GM19328 (cell line): ENCODE results near the gene RNASE2.
A peak's percentile ranks its signal among the peaks of the same experiment; 100 is the strongest.
"Not testable (repeated sequence)": the region's sequence is repeated elsewhere in the genome, so short reads cannot be mapped to it uniquely, and the experiment has no call there.

Source experiments
- ATAC-seq: cut with Tn5 transposase; IDR thresholded peaks from one replicate; pipeline ENCODE4 v1.9.1; 2021; ENCODE audit warnings: mild to moderate bottlenecking, moderate library complexity; ENCODE audit not compliant: unreplicated experiment

RNASE2 gene

DNA sequence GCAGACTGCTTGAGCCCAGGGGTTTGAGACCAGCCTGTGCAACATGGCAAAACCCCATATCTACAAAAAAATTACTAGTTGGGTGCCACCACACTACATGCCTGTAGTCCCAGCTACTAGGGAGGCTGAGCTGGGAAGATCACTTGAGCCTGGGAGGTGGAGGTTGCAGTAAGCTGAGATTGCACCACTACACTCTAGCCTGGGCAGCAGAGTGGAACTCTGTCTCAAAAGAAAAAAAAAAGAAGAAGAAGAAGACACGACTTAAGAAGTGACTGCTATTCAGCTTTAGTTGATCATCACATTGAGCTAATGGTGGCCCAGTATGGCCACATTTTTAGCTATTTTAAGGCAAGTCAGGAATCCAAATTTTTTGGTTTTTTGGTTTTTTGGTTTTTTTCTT lies 25.6 kb downstream of the RNASE2 start:
- no peak for ATAC-seq

DNA sequence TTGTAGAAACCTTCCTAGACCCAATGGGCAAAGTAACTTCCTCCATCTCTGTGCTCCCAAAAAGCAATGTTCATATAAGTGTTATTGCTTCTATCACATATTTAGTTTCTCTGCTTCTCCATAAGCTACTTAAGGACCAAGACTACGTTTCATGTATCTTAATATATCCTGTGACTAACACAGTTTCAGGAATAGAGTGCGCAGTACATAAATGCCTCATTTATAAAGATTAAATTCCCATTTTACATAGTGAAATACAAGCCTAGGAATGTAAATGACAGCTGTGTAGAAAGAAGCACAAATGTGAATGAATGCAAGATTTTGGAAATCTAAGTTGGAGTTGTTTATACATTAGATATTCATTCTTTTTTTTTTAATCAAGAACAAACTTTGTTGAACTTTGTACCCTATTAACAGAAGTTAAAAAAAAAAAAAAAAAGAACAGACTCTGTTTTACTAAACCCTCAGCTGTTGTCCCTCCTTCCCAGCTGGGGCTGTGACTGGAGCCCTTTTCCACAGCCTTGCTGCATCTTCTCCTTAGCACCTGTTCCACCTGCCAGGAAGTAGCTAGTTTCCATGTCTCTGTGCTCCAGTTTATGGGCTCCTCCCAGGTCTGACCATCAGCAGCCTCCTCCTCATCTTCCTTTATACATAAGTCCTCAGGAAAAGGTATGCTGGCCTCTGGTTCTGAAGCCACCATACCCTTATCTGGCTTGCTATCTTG lies 27.5 kb downstream of the RNASE2 start:
- ATAC-seq, result no peak

DNA sequence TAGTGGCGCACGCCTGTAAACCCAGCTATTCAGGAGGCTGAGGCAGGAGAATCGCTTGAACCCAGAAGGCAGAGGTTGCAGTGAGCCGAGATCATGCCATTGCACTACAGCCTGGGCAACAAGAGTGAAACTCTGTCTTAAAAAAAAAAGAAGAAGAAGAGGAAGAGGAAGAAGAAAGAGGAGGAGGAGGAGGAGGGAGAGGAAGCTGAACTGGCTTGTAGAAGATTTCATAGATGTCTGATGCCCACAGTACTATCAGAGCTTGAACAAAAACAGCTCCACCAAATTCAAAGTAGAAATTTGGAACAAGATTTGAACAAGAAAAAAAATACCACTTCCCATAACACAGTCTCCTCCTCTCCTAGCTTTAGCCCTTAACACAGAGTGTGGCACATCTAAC lies 30.4 kb downstream of the RNASE2 start:
- ATAC-seq, result not testable (repeated sequence)

DNA sequence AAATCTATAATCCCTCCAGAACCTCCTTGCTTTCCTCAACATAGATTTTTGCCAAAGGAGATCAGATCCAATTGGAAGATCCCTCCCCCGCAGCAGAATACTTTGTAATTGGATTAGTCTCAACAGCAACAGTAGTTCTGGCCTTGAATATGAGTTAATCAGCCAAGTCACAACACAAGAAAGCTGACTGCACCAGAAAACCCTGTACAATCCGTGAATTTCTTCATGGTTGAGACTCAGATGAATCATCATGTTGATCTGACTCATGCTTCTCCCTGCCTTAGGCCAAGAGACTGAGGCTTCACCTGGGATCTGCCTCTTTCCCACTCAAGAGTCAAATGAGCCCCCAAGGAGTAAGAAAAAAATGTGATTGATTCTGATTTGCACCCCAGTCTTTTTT lies 31.5 kb downstream of the RNASE2 start:
- ATAC-seq, result no peak

DNA sequence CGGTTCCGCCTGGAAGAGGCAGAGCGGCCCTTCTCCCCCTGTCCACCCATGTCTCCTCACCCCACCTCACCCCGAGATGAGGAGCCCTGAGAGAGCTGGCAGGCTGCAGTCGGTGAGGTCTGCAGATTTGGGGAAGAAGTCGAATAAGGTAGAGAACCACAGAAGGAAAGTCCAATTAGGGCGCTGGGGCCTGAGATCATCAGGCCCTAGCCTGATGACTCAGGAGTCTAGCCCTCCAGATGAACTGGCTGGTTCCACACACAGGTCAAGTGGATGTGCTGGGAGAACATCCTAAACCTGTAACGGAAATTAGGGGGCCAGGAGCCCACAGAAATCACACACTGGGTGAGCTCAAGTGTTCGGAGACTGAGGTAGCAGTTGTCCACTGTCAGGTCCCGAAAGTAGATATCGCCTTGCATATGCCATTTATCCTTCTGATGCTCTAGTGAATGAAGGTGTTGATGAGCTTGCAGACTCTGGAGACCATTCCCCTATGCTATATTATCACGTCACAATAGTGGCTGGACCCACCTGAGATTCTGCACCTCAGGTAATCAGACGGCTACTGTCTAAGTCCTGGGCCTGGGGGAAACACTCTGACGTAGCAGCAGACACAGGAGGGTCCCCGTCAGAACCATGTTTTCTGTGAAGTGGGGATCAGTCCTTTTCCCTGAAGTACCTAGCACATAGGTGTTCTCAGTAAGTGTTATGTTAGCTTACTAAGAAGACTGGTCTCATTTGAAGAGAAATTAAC lies 33.6 kb downstream of the RNASE2 start:
- ATAC-seq, result no peak

DNA sequence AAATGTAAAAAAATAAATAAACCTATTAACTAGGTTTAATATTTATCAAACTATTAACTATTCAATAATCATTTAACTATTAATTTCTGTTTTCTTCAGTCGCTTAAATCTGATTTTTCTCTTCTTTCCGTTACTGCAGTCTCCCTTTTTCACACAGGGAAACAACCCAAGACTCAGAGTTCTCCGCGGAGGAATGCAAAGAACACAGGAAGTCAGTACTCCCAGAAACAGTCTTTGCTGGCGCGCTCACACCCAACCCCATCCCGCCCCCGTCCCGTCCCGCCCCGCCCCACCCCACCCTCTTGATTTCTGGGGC lies 34.1 kb downstream of the RNASE2 start:
- no peak for ATAC-seq

DNA sequence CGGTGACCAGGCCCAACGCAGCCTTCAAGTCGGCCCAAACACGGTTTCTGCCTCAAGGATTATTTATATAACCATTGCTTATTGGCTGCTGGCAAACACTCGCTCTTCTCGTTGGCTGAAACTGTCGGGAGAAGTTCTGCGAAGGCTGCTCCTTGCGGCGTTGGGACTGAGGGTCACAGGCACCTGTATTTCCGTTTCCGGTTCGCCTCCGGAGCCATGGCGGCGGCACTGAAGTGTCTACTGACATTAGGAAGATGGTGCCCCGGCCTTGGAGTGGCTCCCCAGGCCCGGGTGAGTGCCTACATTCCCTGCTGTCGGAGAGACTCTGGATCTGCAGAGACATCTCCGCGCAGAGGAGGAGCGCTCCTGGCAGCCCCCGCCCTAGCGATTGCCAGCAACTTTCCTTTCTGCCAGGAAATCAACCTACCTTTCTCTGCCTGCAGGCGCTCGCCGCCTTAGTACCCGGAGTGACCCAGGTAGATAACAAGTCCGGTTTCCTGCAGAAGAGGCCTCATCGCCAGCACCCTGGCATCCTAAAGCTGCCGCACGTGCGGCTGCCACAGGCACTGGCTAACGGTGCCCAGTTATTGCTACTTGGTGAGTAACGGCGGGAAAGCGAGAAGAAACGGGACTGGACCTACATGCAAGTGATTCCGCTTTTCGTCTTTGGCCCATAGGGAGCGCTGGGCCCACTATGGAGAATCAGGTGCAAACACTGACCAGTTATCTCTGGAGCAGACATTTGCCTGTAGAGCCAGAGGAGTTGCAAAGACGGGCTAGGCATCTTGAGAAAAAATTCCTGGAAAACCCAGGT lies 34.7 kb downstream of the RNASE2 start, which contains the start of gene METTL17:
Gene METTL17 (plus strand): TSS at position 194 of the 814 bp plus-strand sequence. CDS start 23 bp downstream, at position 217.
- peak; percentile 93 for ATAC-seq

DNA sequence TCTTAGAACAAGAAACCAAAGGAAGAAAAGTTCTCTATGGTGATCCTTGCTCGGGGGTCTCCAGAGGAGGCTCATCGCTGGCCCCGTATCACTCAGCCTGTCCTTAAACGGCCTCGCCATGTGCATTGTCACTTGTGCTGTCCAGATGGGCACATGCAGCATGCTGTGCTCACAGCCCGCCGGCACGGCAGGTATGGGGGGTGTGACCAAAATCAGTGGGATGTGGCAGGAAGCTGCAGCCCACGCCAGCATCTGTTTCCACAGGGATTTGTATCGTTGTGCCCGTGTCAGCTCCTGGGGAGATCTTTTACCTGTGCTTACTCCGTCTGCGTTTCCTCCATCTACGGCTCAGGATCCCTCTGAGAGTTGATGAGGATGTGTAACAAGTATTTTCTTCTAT lies 41.2 kb downstream of the RNASE2 start:
- no peak for ATAC-seq

DNA sequence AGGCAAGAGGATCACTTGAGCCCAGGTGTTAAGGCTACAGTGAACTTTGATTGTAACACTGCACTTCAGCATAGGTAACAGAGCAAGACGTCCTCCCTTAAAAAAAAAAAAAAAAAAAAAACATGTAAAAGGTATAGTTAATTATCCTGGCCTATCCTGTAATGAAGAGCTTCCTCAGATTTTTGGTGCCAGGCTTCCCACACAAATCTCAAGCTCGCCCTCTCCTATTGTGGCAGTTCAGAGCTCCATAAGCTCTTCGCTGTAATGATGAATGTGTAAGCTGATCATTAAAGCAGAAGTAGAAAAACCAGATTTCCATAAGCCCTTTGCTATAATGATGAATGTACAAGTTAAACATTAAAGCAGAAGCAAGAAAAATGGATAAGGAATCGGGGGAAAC lies 41.8 kb downstream of the RNASE2 start:
- ATAC-seq, result no peak

DNA sequence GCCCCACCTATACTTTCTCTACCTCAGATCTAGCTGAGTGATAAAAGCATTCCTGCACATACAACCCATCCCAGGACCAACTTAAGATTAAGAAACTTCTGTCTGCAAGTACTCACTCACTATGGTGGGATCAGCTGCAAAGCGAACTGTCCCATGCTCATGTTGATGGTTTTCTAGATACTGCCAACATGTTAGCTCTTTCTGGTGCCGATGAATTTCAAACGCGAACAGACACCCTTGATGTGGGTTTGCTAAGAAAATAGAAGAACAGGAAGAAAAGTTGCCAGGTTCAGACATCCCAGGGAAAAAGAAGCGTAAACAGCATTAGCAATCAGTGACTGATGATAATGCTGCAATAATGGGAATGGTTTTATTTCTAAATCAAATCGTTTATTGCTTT lies 42.3 kb downstream of the RNASE2 start:
- no peak for ATAC-seq

DNA sequence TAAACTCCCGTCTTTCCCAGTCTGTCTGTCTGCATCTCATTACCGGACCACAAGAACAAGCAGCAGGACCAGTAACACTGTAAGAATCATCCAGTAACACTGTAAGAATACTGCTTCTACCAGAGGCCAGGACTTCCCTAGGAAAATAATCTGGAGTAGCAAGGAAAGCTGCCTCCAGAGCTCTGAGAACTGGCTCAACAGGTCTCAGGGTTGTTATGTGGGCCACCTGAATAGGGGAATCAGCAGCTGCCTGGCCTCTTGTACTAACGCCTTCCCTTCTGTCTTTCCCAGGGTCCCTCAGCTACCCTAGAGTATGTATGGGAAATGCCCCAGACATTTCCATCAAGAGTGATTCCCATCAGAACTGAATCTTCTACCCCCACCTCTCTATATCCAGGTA lies 42.9 kb downstream of the RNASE2 start:
- ATAC-seq, result no peak

DNA sequence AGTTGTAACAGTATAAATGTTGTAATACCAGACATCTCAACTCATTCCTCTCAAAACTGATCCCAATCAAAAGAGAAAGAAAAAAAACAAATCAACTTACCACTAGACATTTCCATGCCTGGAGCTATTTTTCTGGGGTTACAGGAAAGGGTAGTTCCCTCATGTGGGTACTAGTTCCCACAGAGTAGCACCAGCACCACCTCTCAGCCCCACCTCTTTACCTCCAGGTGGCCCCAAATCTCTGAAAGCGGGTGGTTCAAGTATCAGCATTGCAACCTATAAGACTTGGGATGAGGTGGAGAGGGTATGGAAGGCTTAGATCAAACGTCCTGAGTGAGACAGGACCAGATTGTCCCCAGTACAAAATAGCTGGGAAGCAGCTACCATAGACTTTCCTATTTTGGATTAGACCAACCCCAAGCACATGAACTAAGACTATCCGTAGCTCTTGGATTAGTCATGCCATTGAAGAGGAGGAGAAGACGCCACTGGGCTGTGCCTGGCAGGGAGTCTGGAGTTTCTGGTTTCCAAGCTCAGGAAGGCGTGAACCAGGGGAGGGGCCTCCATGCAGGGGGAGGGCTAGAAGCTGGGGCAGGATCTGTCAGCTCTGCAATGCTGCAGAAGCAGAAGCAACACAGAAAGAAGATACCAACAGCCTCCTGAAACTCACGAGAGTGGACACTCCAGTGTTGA lies 43.5 kb downstream of the RNASE2 start, which contains the start of gene SLC39A2:
Gene SLC39A2 (plus strand): TSS at position 620 of the 693 bp plus-strand sequence. CDS start 154 bp downstream, outside the sequence.
- ATAC-seq, result no peak

DNA sequence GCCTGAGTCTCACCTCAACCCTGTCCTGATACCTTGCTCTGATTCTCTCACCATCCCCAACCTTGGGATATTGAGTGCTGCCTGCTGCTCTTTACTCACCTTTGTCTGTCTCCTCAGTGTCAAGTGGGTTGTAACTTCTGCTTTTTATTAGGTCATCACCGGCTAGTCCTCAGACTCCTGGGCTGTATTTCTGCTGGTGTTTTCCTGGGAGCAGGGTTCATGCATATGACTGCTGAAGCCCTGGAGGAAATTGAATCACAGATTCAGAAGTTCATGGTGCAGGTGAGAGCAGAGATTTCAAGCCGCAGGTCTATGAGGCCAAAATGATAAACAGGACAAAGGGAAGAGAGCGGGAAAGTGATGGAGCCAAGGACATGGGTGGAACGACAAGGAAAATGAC lies 44.3 kb downstream of the RNASE2 start:
- ATAC-seq, result no peak

DNA sequence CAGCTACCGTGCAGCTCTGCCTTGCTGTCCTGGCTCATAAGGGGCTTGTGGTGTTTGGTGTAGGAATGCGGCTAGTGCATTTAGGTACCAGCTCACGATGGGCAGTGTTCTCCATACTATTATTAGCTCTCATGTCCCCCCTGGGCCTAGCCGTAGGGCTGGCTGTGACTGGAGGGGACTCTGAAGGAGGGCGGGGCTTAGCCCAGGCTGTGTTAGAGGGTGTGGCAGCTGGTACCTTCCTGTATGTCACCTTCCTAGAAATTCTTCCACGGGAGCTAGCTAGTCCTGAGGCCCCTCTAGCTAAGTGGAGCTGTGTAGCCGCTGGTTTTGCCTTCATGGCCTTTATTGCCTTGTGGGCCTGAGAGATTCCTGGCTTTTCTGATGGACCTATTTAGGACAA lies 45.9 kb downstream of the RNASE2 start:
- ATAC-seq, result no peak

DNA sequence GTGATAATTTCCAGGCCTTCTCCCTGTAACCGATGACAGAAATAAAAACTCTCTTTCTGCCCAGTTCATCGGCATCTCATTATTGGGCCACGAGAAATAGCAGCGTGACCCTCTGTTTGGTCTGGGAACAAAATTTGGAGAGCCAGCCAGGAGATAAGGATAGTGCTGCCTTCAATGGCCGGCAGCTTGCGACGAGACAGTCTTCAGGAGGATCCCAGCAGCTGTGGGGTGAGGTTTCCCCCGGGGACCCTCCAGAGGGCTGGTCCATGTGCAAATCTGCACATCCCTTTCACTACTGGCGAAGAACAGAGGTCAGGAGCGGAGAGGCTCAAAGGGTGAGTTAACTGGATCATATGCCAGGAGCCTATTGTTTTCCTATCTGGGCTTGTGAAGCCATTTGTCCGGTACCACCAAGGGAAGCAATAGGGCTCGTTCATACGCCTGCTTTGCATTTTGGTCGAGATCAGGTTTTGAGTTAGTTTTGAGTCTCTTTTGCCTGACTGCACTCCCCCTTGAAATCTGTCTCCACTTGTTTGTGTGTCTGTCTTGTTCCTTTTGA lies 48.6 kb downstream of the RNASE2 start:
- no peak for ATAC-seq
